ENCODE data around the gene BDH2. TPM values are rescaled to one million over a fixed set of nuclear protein-coding genes. Genes with fewer than 3 reads are reported as not detected.
A peak's percentile ranks its signal among the peaks of the same experiment; 100 is the strongest.

Gene BDH2
- total RNA-seq, 1 experiment from 2014 or later: 17.6 TPM

DNA sequence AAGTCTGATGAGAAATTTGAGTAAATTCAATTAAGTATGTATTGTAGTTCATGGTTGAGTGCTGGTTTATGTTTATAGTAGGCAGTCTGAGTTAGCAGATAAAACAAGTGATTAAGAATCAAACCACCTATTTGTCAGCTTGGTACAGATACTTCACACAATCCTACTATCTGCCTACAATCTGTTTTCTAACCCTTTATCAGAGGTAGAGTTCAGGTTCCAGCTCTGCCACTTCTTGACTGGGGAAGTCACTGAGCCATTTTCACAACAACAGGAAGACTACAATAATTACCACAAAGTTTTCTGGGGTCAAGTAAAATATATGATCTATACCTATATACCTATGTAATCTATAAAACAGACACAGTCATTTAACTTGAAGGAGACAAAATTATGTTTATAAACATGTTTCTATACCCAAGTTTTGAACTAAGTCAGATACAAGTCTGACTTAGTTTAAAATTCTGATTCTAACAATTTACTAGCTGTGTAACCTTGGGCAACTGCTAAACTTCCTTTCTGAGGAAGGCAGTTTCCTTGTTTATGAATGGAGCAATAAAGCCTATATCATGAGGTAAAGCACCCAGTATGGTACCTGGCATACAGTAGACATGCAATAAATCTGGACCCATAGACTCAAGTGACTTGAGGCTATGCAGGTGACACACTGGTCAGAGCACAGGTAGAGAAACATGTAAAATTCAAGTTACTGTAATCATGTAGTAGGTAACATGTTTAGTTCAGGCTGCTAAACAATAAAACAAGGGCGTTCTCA, 37.2 kb upstream of the BDH2 start:
- BruUV-seq (replicated peaks): no TSS peak
- H3K4me3 Mint-ChIP-seq (ENCODE audit: unreplicated experiment): no peak overlapping the region
- DNase-seq (ENCODE audit: unreplicated experiment): no peak
- intact Hi-C loops (cut with micrococcal nuclease): no loop called here
- POLR2A ChIA-PET: interaction anchor here (0.6 to 1.3 kb wide), 2 partner anchors 10 to 14 kb away, joined by 3 to 7 read pairs; no protein-coding TSS in a partner anchor
- H3K27ac Mint-ChIP-seq (ENCODE audit: low read depth, unreplicated experiment): peak overlapping the region; percentile 35
- CTCF ChIA-PET: no interaction called here
- peaks cover 12% of the 10 kb centered on the region for H3K4me1 Mint-ChIP-seq (ENCODE audit: insufficient read depth, unreplicated experiment)
- peaks cover 27% of the 10 kb centered on the region for H3K36me3 Mint-ChIP-seq (ENCODE audit: insufficient read depth, unreplicated experiment)
- no peaks in the 10 kb centered on the region for H3K27me3 Mint-ChIP-seq (ENCODE audit: insufficient read depth, unreplicated experiment)
- TF ChIP-seq, protein P1, sequence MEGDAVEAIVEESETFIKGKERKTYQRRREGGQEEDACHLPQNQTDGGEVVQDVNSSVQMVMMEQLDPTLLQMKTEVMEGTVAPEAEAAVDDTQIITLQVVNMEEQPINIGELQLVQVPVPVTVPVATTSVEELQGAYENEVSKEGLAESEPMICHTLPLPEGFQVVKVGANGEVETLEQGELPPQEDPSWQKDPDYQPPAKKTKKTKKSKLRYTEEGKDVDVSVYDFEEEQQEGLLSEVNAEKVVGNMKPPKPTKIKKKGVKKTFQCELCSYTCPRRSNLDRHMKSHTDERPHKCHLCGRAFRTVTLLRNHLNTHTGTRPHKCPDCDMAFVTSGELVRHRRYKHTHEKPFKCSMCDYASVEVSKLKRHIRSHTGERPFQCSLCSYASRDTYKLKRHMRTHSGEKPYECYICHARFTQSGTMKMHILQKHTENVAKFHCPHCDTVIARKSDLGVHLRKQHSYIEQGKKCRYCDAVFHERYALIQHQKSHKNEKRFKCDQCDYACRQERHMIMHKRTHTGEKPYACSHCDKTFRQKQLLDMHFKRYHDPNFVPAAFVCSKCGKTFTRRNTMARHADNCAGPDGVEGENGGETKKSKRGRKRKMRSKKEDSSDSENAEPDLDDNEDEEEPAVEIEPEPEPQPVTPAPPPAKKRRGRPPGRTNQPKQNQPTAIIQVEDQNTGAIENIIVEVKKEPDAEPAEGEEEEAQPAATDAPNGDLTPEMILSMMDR (IDR thresholded peaks at IDR 0.05; ENCODE audit: unreplicated experiment): no peak
- no peaks in the 10 kb centered on the region for H3K9me3 Mint-ChIP-seq (ENCODE audit: unreplicated experiment)

DNA sequence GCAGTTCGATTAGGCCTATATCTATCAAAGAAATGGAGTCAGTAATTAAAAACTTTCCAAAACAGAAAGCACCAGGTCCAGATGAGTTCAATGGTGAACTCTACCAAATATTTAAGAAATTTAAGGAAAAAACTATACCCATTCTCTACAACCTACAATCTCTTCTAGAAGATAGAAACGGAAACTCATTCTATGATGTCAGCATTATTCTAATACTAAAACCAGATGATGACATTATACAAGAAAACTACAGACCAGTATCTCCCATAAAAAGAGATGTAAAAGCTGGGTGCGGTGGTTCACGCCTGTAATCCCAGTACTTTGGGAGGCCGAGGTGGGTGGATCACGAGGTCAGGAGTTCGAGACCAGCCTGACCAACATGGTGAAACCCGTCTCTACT, 29.5 kb upstream of the BDH2 start:
- Mint-ChIP-seq H3K36me3 (ENCODE audit: insufficient read depth, unreplicated experiment) (peaks cover 37% of the 10 kb centered on the region), H3K4me1 (ENCODE audit: insufficient read depth, unreplicated experiment) (no peaks in the 10 kb centered on the region), H3K27ac (ENCODE audit: low read depth, unreplicated experiment) (no peak overlapping the region), H3K27me3 (ENCODE audit: insufficient read depth, unreplicated experiment) (no peaks in the 10 kb centered on the region), H3K4me3 (ENCODE audit: unreplicated experiment) (no peak overlapping the region), H3K9me3 (ENCODE audit: unreplicated experiment) (peaks cover 25% of the 10 kb centered on the region)
- POLR2A ChIA-PET: no interaction called here
- intact Hi-C loops (cut with micrococcal nuclease): no loop called here
- TF ChIP-seq, protein P1 (IDR thresholded peaks at IDR 0.05; ENCODE audit: unreplicated experiment): no peak
- CTCF ChIA-PET: no interaction called here
- DNase-seq (ENCODE audit: unreplicated experiment): no peak
- BruUV-seq (replicated peaks): no TSS peak

DNA sequence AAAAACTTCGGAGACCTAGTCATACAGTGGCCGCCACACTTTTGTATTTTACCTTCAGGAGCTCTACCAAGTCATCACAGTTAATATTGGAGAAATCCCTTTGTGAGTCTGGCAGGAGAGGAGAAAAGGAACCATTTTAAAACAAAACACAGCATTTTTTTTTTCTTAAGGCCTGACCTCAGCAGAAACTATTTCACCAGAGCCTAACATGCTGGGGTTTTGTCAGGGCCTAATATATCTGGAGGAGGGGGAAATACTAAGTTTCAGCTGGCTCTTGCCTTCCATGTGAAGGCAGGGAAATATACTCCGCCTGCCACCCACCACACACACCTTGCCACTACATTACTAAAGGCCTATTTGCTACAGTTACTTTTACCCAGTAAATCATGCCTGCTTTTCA, 26.5 kb upstream of the BDH2 start:
- Mint-ChIP-seq H3K9me3 (ENCODE audit: unreplicated experiment) (peaks cover 25% of the 10 kb centered on the region), H3K27me3 (ENCODE audit: insufficient read depth, unreplicated experiment) (no peaks in the 10 kb centered on the region), H3K4me1 (ENCODE audit: insufficient read depth, unreplicated experiment) (no peaks in the 10 kb centered on the region), H3K27ac (ENCODE audit: low read depth, unreplicated experiment) (no peak overlapping the region), H3K4me3 (ENCODE audit: unreplicated experiment) (no peak overlapping the region), H3K36me3 (ENCODE audit: insufficient read depth, unreplicated experiment) (peaks cover 44% of the 10 kb centered on the region)
- no peak for DNase-seq (ENCODE audit: unreplicated experiment)
- ChIA-PET POLR2A (no interaction called here), CTCF (interaction anchor here (0.7 kb wide), 1 partner anchor 9 kb away, joined by 4 read pairs; no protein-coding TSS in a partner anchor)
- intact Hi-C loops (cut with micrococcal nuclease): no loop called here
- no TSS peak for BruUV-seq (replicated peaks)
- TF ChIP-seq, protein P1 (IDR thresholded peaks at IDR 0.05; ENCODE audit: unreplicated experiment): no peak

DNA sequence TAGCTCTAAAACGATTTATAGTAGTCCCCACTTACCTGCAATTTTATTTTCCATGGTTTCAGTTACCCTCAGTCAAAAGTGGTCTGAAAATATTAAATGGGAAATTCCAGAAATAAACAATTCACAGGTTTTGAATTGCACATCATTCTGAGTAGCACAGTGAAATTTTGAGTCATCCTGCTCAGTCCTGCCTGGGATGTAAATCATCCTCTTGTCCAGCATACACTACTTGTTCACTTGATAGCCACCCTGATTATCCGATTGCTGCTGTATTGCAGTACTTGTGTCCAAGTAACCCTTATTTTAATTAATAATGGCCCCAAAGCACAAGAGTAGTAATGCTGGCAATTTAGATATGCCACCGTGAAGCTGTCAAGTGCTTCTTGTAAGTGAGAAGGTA, 23.5 kb upstream of the BDH2 start:
- no peak for DNase-seq (ENCODE audit: unreplicated experiment)
- H3K9me3 Mint-ChIP-seq (ENCODE audit: unreplicated experiment): peaks cover 17% of the 10 kb centered on the region
- H3K4me1 Mint-ChIP-seq (ENCODE audit: insufficient read depth, unreplicated experiment): no peaks in the 10 kb centered on the region
- H3K36me3 Mint-ChIP-seq (ENCODE audit: insufficient read depth, unreplicated experiment): peaks cover 32% of the 10 kb centered on the region
- intact Hi-C loops (cut with micrococcal nuclease): no loop called here
- POLR2A ChIA-PET: no interaction called here
- no TSS peak for BruUV-seq (replicated peaks)
- H3K27ac Mint-ChIP-seq (ENCODE audit: low read depth, unreplicated experiment): no peak overlapping the region
- H3K27me3 Mint-ChIP-seq (ENCODE audit: insufficient read depth, unreplicated experiment): no peaks in the 10 kb centered on the region
- no peak overlapping the region for H3K4me3 Mint-ChIP-seq (ENCODE audit: unreplicated experiment)
- TF ChIP-seq, protein P1 (IDR thresholded peaks at IDR 0.05; ENCODE audit: unreplicated experiment): no peak
- CTCF ChIA-PET: interaction anchor here (1.1 kb wide), 1 partner anchor 32 kb away, joined by 3 read pairs; no protein-coding TSS in a partner anchor
